PC-9 (cell line): ENCODE data around the gene FAM177B. TPM values are rescaled to one million over a fixed set of nuclear protein-coding genes. Genes with fewer than 3 reads are reported as not detected.
"Not testable (repeated sequence)": the region's sequence is repeated elsewhere in the genome, so short reads cannot be mapped to it uniquely, and the experiment has no call there.

Experiments
- BruUV-seq: library from RNA; stranded (reverse); fragments of 400-500 nt; replicated peaks from 2 replicates; lab custom pipeline; 2021; lab: Mats Ljungman, UMichigan
- CTCF ChIA-PET: fragments of 300-600 bp; sonication (Branson Sonifier 250); formaldehyde crosslinking; loops from one replicate; lab custom pipeline; 2022; ENCODE audit warnings: antibody characterized with exemption; lab: Charles Lee
- POLR2A ChIA-PET: fragments of 300-600 bp; sonication (Branson Sonifier 250); formaldehyde crosslinking; loops from one replicate; lab custom pipeline; 2022; ENCODE audit warnings: antibody characterized with exemption; ENCODE audit not compliant: unreplicated experiment; lab: Charles Lee
- DNase-seq, 2 experiments: peaks; one replicate each; pipeline versions ENCODE4 v3.0.0 to v3.0.0-alpha.2; 2015 to 2022; ENCODE audit warnings: mixed read lengths in 1 of 2
- H2AFZ ChIP-seq: fragments of 200-600 bp; sonication (generic); 2 replicates; pipeline ENCODE4 v1.8.1; 2017; ENCODE audit warnings: antibody characterized with exemption
- H3F3A ChIP-seq: fragments of 200-600 bp; sonication (generic); 2 replicates; pipeline ENCODE4 v1.8.1; 2017; ENCODE audit warnings: antibody characterized with exemption, mild to moderate bottlenecking, low read depth; ENCODE audit not compliant: insufficient read depth
- H3K27ac ChIP-seq: fragments of 200-600 bp; sonication (generic); 2 replicates; pipeline ENCODE4 v1.6.1; 2016; ENCODE audit warnings: mixed run types
- H3K27me3 ChIP-seq: fragments of 200-600 bp; sonication (generic); 2 replicates; pipeline ENCODE4 v1.6.1; 2016; ENCODE audit warnings: low read depth, mixed run types; ENCODE audit not compliant: insufficient read depth
- H3K36me3 ChIP-seq: fragments of 200-600 bp; sonication (generic); 2 replicates; pipeline ENCODE4 v1.6.1; 2016; ENCODE audit warnings: low read depth, mixed run types
- H3K4me1 ChIP-seq: fragments of 200-600 bp; sonication (generic); replicated peaks from 2 replicates; pipeline ENCODE4 v1.6.1; 2016; ENCODE audit warnings: mixed run types; ENCODE audit not compliant: insufficient read depth
- H3K4me2 ChIP-seq: fragments of 200-600 bp; sonication (generic); 2 replicates; pipeline ENCODE4 v1.6.1; 2017; ENCODE audit warnings: mixed run types
- H3K4me3 ChIP-seq: fragments of 200-600 bp; sonication (generic); 2 replicates; pipeline ENCODE4 v1.6.1; 2016; ENCODE audit warnings: mixed run types
- H3K79me2 ChIP-seq: fragments of 200-600 bp; sonication (generic); 2 replicates; pipeline ENCODE4 v1.6.1; 2017; ENCODE audit warnings: low read depth, mixed run types
- H3K9me2 ChIP-seq: fragments of 200-600 bp; sonication (generic); 2 replicates; pipeline ENCODE4 v1.8.1; 2017; ENCODE audit warnings: mild to moderate bottlenecking; ENCODE audit not compliant: insufficient read depth
- H3K9me3 ChIP-seq: fragments of 200-600 bp; sonication (generic); 2 replicates; pipeline ENCODE4 v1.8.1; 2016; ENCODE audit warnings: low read depth; ENCODE audit not compliant: insufficient read depth
- H4K20me1 ChIP-seq: fragments of 200-600 bp; sonication (generic); 2 replicates; pipeline ENCODE4 v1.8.1; 2017; ENCODE audit not compliant: insufficient read depth
- CTCF ChIP-seq: fragments of 200-600 bp; sonication (generic); conservative IDR thresholded peaks from 2 replicates; pipeline ENCODE4 v1.6.1; 2017; ENCODE audit warnings: mixed run types, antibody characterized with exemption, mild to moderate bottlenecking, moderate library complexity
- EZH2 ChIP-seq: fragments of 200-600 bp; sonication (generic); IDR thresholded peaks from 2 replicates; pipeline ENCODE4 v1.8.0; 2017; ENCODE audit warnings: antibody characterized with exemption, low read depth
- intact Hi-C: fragments of 100-400 bp; cut with micrococcal nuclease; formaldehyde crosslinking; loops from one replicate; pipeline ENCODE4 v1.10.0; 2022; ENCODE audit not compliant: unreplicated experiment
- total RNA-seq: library from RNA; stranded (reverse); gene quantifications from 2 replicates; pipeline ENCODE4 v1.2.3, GENCODE V29; 2021

Gene FAM177B
- total RNA-seq, 1 experiment from 2014 or later = not detected

GRCh38 chr1:222761083-222761482 lies 24.1 kb downstream of the FAM177B start:
- POLR2A ChIA-PET = no interaction called here
- no peak overlapping the region for H3K4me2 ChIP-seq
- BruUV-seq = no TSS peak
- H3K27ac ChIP-seq = no peak overlapping the region
- intact Hi-C loops = no loop called here
- no peaks in the 10 kb centered on the region for H4K20me1 ChIP-seq
- TF ChIP-seq CTCF (no peak), EZH2 (no peak)
- H3K4me3 ChIP-seq = no peak overlapping the region
- no peaks in the 10 kb centered on the region for H3K9me3 ChIP-seq
- CTCF ChIA-PET = no interaction called here
- no peaks in the 10 kb centered on the region for H3F3A ChIP-seq
- H3K79me2 ChIP-seq = no peaks in the 10 kb centered on the region
- DNase-seq = no peak
- no peaks in the 10 kb centered on the region for H3K4me1 ChIP-seq
- H2AFZ ChIP-seq = no peak overlapping the region
- H3K9me2 ChIP-seq = 0 out of 2 replicates have a peak, but pooled peaks cover 3% of the 10 kb centered on the region
- no peaks in the 10 kb centered on the region for H3K36me3 ChIP-seq
- H3K27me3 ChIP-seq = peaks cover 52% of the 10 kb centered on the region

- POLR2A ChIA-PET, H3K4me1 ChIP-seq, CTCF ChIA-PET, H4K20me1 ChIP-seq, intact Hi-C loops, H3K9me3 ChIP-seq, H2AFZ ChIP-seq, H3K36me3 ChIP-seq, H3K27ac ChIP-seq, H3K79me2 ChIP-seq, H3K4me2 ChIP-seq, H3K4me3 ChIP-seq, H3F3A ChIP-seq, BruUV-seq, DNase-seq, H3K9me2 ChIP-seq: not testable (repeated sequence)
- peaks cover 53% of the 10 kb centered on the region for H3K27me3 ChIP-seq
These were observed 25.2 kb downstream of the FAM177B start for GRCh38 chr1:222762178-222762577.

- H3K36me3 ChIP-seq = no peaks in the 10 kb centered on the region
- DNase-seq = no peak
- BruUV-seq = no TSS peak
- peaks cover 31% of the 10 kb centered on the region for H3K27me3 ChIP-seq
- ChIA-PET POLR2A (no interaction called here), CTCF (no interaction called here)
- H3K27ac ChIP-seq = no peak overlapping the region
- intact Hi-C loops = no loop called here
- H3K4me2 ChIP-seq = no peak overlapping the region
- no peaks in the 10 kb centered on the region for H3K79me2 ChIP-seq
- no peak overlapping the region for H2AFZ ChIP-seq
- TF ChIP-seq CTCF (no peak), EZH2 (no peak)
- H3K4me1 ChIP-seq = no peaks in the 10 kb centered on the region
- H3K9me3 ChIP-seq = 0 out of 2 replicates have a peak, but pooled peaks cover 4% of the 10 kb centered on the region
- H3K9me2 ChIP-seq = no peaks in the 10 kb centered on the region
- H4K20me1 ChIP-seq = no peaks in the 10 kb centered on the region
- no peaks in the 10 kb centered on the region for H3F3A ChIP-seq
- no peak overlapping the region for H3K4me3 ChIP-seq
These were observed 30.2 kb downstream of the FAM177B start for GRCh38 chr1:222767152-222767571.

- Histone ChIP-seq H3K4me3 (no peak overlapping the region), H3K27me3 (peaks cover 37% of the 10 kb centered on the region), H2AFZ (no peak overlapping the region), H3K27ac (no peak overlapping the region), H3K9me3 (0 out of 2 replicates have a peak, but pooled peaks cover 4% of the 10 kb centered on the region), H3K4me2 (no peak overlapping the region), H4K20me1 (no peaks in the 10 kb centered on the region), H3K9me2 (no peaks in the 10 kb centered on the region), H3K4me1 (no peaks in the 10 kb centered on the region), H3K36me3 (no peaks in the 10 kb centered on the region), H3F3A (no peaks in the 10 kb centered on the region), H3K79me2 (no peaks in the 10 kb centered on the region)
- ChIA-PET CTCF (no interaction called here), POLR2A (no interaction called here)
- no peak for TF ChIP-seq EZH2
- TF ChIP-seq CTCF = no peak
- intact Hi-C loops = no loop called here
- no TSS peak for BruUV-seq
- no peak for DNase-seq
These were observed 31.6 kb downstream of the FAM177B start for GRCh38 chr1:222768592-222768991.
